Measurements from ENCODE around the gene CECR2. TPM values are rescaled to one million over a fixed set of nuclear protein-coding genes. Genes with fewer than 3 reads are reported as not detected.

CECR2 gene
- total RNA-seq, result under 1 TPM; 0.32 to 0.66 (median 0.44) TPM

DNA sequence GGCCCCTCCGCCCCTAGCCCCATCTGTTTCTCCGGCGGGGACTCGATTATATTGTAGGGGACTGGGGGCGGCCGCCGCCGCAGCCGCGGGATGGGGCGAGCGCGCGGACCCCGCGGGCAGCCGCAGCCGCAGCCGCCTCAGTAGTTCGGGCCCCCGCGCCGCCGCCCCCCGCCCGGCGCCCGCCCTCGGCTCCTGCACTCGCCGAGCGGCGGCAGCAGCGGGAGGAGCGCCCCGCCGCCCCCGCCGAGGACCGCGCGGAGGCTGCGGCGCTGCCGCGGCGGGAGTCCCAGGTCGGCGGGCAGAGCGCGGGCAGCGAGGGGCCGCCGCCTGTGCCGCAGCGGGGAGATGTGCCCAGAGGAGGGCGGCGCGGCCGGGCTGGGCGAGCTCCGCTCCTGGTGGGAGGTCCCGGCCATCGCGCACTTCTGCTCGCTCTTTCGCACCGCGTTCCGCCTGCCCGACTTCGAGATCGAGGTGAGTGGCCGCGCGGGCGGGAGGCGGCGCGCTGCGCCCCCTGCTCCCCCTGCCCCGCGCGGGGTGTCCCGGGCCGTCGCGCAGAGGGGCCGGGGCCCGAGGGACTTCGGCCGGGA lies at the start of gene CECR2:
TSS of gene CECR2 (plus strand) at position 22 of the 587 bp plus-strand sequence. CDS start at position 346, 324 bp downstream.
- Histone ChIP-seq H3K9me3 (no peaks in the 10 kb centered on the region), H3K4me1 (peaks cover 0 to 4% of the 10 kb centered on the region in 2 donors), H3K4me3 (peak within 1 kb of the TSS; percentile 35 to 69 (median 54)), H3K27me3 (peaks cover 7 to 67% of the 10 kb centered on the region in 2 donors), H3K27ac (peak within 1 kb of the TSS in 1 of 2 donors; percentile 23), H3K36me3 (no peaks in the 10 kb centered on the region)
- no peak for DNase-seq (ENCODE audit: low spot score in 2 of 2)
- TF ChIP-seq POLR2AphosphoS5 (IDR thresholded peaks at IDR 0.05), result no peak
- intact Hi-C loops (cut with DNase I; ENCODE audit: low total_unique reads), result no loop called here

GRCh38 chr22:17319546-17319945 lies 49.7 kb upstream of the CECR2 start:
- H3K4me1 ChIP-seq, result no peaks in the 10 kb centered on the region
- no peak overlapping the region for H3K27ac ChIP-seq
- H3K27me3 ChIP-seq, result no peaks in the 10 kb centered on the region
- H3K36me3 ChIP-seq, result no peaks in the 10 kb centered on the region
- TF ChIP-seq, protein P1, sequence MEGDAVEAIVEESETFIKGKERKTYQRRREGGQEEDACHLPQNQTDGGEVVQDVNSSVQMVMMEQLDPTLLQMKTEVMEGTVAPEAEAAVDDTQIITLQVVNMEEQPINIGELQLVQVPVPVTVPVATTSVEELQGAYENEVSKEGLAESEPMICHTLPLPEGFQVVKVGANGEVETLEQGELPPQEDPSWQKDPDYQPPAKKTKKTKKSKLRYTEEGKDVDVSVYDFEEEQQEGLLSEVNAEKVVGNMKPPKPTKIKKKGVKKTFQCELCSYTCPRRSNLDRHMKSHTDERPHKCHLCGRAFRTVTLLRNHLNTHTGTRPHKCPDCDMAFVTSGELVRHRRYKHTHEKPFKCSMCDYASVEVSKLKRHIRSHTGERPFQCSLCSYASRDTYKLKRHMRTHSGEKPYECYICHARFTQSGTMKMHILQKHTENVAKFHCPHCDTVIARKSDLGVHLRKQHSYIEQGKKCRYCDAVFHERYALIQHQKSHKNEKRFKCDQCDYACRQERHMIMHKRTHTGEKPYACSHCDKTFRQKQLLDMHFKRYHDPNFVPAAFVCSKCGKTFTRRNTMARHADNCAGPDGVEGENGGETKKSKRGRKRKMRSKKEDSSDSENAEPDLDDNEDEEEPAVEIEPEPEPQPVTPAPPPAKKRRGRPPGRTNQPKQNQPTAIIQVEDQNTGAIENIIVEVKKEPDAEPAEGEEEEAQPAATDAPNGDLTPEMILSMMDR (IDR thresholded peaks at IDR 0.05), result no peak
- no peak for TF ChIP-seq POLR2AphosphoS5 (IDR thresholded peaks at IDR 0.05)
- no peak for TF ChIP-seq POLR2A (IDR thresholded peaks at IDR 0.05)
- no peak overlapping the region for H3K4me3 ChIP-seq
- intact Hi-C loops (cut with DNase I; ENCODE audit: low total_unique reads), result no loop called here
- no peak for DNase-seq (ENCODE audit: low spot score in 2 of 2)
- H3K9me3 ChIP-seq, result peaks cover 0 to 6% of the 10 kb centered on the region in 2 donors

DNA sequence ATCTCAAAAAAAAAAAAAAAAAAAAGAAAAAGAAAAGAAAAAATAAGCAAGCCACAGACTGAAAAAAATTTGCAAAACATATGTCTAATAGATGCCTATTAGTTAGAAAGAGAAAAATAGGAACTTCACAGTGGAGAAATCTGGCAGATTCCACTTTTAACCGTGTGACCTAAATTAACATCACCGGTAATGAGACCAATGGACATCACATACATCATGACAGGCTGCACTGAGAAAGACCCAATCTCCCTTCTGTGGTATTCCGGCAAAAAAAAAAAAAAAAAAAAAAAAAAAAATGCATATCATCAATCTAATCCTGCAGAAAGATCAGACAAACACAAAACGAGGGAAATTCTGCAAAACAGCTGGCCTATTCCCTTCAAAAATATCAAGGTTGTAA lies 46.7 kb upstream of the CECR2 start:
- H3K27ac ChIP-seq, result no peak overlapping the region
- H3K4me1 ChIP-seq, result no peaks in the 10 kb centered on the region
- intact Hi-C loops (cut with DNase I; ENCODE audit: low total_unique reads), result no loop called here
- H3K27me3 ChIP-seq, result no peaks in the 10 kb centered on the region
- no peak for DNase-seq (ENCODE audit: low spot score in 2 of 2)
- peaks cover 0 to 6% of the 10 kb centered on the region in 2 donors for H3K9me3 ChIP-seq
- H3K36me3 ChIP-seq, result no peaks in the 10 kb centered on the region
- no peak overlapping the region for H3K4me3 ChIP-seq
- TF ChIP-seq POLR2AphosphoS5 (IDR thresholded peaks at IDR 0.05) (no peak), POLR2A (IDR thresholded peaks at IDR 0.05) (no peak)
- TF ChIP-seq, protein P1 (IDR thresholded peaks at IDR 0.05), result no peak

GRCh38 chr22:17331690-17332089 lies 37.6 kb upstream of the CECR2 start:
- no peak overlapping the region for H3K4me3 ChIP-seq
- no peak overlapping the region for H3K27ac ChIP-seq
- TF ChIP-seq, protein P1 (IDR thresholded peaks at IDR 0.05), result no peak
- TF ChIP-seq POLR2A (IDR thresholded peaks at IDR 0.05), result no peak
- no peak for TF ChIP-seq POLR2AphosphoS5 (IDR thresholded peaks at IDR 0.05)
- intact Hi-C loops (cut with DNase I; ENCODE audit: low total_unique reads), result no loop called here
- H3K4me1 ChIP-seq, result no peaks in the 10 kb centered on the region
- DNase-seq (ENCODE audit: low spot score in 2 of 2), result no peak
- no peaks in the 10 kb centered on the region for H3K36me3 ChIP-seq
- H3K27me3 ChIP-seq, result no peaks in the 10 kb centered on the region
- H3K9me3 ChIP-seq, result no peaks in the 10 kb centered on the region

- H3K4me1 ChIP-seq, result no peaks in the 10 kb centered on the region
- no peak overlapping the region for H3K27ac ChIP-seq
- H3K9me3 ChIP-seq, result no peaks in the 10 kb centered on the region
- no peak for TF ChIP-seq POLR2AphosphoS5 (IDR thresholded peaks at IDR 0.05)
- TF ChIP-seq POLR2A (IDR thresholded peaks at IDR 0.05), result no peak
- TF ChIP-seq, protein P1 (IDR thresholded peaks at IDR 0.05), result no peak
- intact Hi-C loops (cut with DNase I; ENCODE audit: low total_unique reads), result no loop called here
- H3K36me3 ChIP-seq, result no peaks in the 10 kb centered on the region
- H3K27me3 ChIP-seq, result peaks cover 0 to 3% of the 10 kb centered on the region in 2 donors
- H3K4me3 ChIP-seq, result no peak overlapping the region
- no peak for DNase-seq (ENCODE audit: low spot score in 2 of 2)
Observed at GRCh38 chr22:17332109-17332800, 37.0 kb upstream of the CECR2 start.

Measured in breast epithelium (tissue), 4 donors.